GM12878 (cell line): ENCODE measurements around the gene INKA1. TPM values are rescaled to one million over a fixed set of nuclear protein-coding genes. Genes with fewer than 3 reads are reported as not detected.

ENCODE experiments used
- ATAC-seq: fragments of 200-7000 bp; cut with Tn5 transposase; 3 replicates; pipeline ENCODE4 v1.9.1; 2020; ENCODE audit warnings: mild to moderate bottlenecking, moderate library complexity
- BruUV-seq: library from RNA; stranded (reverse); fragments of 400-500 nt; replicated peaks from 2 replicates; lab custom pipeline; 2021; lab: Mats Ljungman, UMichigan
- CTCF ChIA-PET: fragments of 300-600 bp; sonication (Branson Sonifier 250); formaldehyde crosslinking; extraction: SDS; loops from one replicate; lab custom pipeline; 2021; ENCODE audit warnings: inconsistent platforms; lab: Yijun Ruan, JAX
- POLR2A ChIA-PET: fragments of 350-600 bp; formaldehyde crosslinking; extraction: SDS; loops from one replicate; lab custom pipeline; 2021; ENCODE audit warnings: inconsistent platforms; lab: Charles Lee
- RAD21 ChIA-PET: fragments of 300-600 bp; sonication (Branson Sonifier 250); formaldehyde crosslinking; loops from one replicate; lab custom pipeline; 2023; ENCODE audit warnings: antibody characterized with exemption; ENCODE audit not compliant: unreplicated experiment; lab: Charles Lee
- SMC1A ChIA-PET: fragments of 300-600 bp; sonication (Branson Sonifier 250); formaldehyde crosslinking; loops from one replicate; lab custom pipeline; 2023; ENCODE audit not compliant: unreplicated experiment, uncharacterized antibody; lab: Charles Lee
- DNase-seq: peaks from one replicate; pipeline ENCODE4 v3.0.0-alpha.2; 2011; ENCODE audit warnings: low read depth, low spot score
- FAIRE-seq: peaks from 3 replicates; lab custom pipeline; 2011; peaks lifted over from hg19 to GRCh38; lab: Jason Lieb, UNC
- H2AFZ ChIP-seq: 2 replicates; pipeline ENCODE4 v1.6.0; 2011; ENCODE audit warnings: low read depth, low read length, control low read depth; ENCODE audit not compliant: control insufficient read depth
- H3K27ac ChIP-seq: 2 replicates; pipeline ENCODE4 v1.5.1; 2011; ENCODE audit warnings: control low read depth; ENCODE audit not compliant: control insufficient read depth, insufficient read depth
- H3K27me3 ChIP-seq, 2 experiments: replicated peaks in 1 of 2; 2 replicates each; pipeline versions ENCODE4 v1.6.0 to v1.6.1; 2011; ENCODE audit warnings: low read length in 1 of 2; ENCODE audit not compliant: control insufficient read depth in 2 of 2, insufficient read depth in 2 of 2
- H3K36me3 ChIP-seq, 2 experiments: 2 replicates each; pipeline ENCODE4 v1.5.1; 2011; ENCODE audit warnings: low read length in 1 of 2; ENCODE audit not compliant: control insufficient read depth in 2 of 2, insufficient read depth in 2 of 2
- H3K4me1 ChIP-seq: 2 replicates; pipeline ENCODE4 v1.6.1; 2011; ENCODE audit warnings: mild to moderate bottlenecking, low read length, moderate library complexity, mixed read lengths; ENCODE audit not compliant: control insufficient read depth, insufficient read depth
- H3K4me2 ChIP-seq: 2 replicates; pipeline ENCODE4 v1.6.0; 2011; ENCODE audit warnings: control low read depth; ENCODE audit not compliant: control insufficient read depth, insufficient read depth
- H3K4me3 ChIP-seq: fragments of 200-600 bp; sonication (generic); 2 replicates; pipeline ENCODE4 v1.5.1; 2016
- H3K79me2 ChIP-seq: 2 replicates; pipeline ENCODE4 v1.6.0; 2011; ENCODE audit warnings: low read length; ENCODE audit not compliant: control insufficient read depth, insufficient read depth
- H3K9ac ChIP-seq: 2 replicates; pipeline ENCODE4 v1.8.0; 2011; ENCODE audit warnings: low read length, control low read depth, mixed read lengths; ENCODE audit not compliant: control insufficient read depth, insufficient read depth
- H3K9me3 ChIP-seq: replicated peaks from 3 replicates; pipeline ENCODE4 v1.5.1; 2011; ENCODE audit warnings: mild to moderate bottlenecking, low read length; ENCODE audit not compliant: control insufficient read depth, insufficient read depth
- H4K20me1 ChIP-seq: 2 replicates; pipeline ENCODE4 v1.6.0; 2011; ENCODE audit not compliant: control insufficient read depth, insufficient read depth
- NKRF ChIP-seq: fragments of 450-650 bp; conservative IDR thresholded peaks from 2 replicates; pipeline ENCODE4 v1.6.1; 2017; ENCODE audit warnings: mild to moderate bottlenecking, moderate library complexity
- NR2F1 ChIP-seq: fragments of 450-650 bp; conservative IDR thresholded peaks from 2 replicates; pipeline ENCODE4 v1.6.1; 2017; ENCODE audit warnings: mild to moderate bottlenecking
- TAF1 ChIP-seq: IDR thresholded peaks from 2 replicates; pipeline ENCODE4 v1.6.1; 2011; ENCODE audit warnings: mild to moderate bottlenecking, low read depth, low read length, borderline replicate concordance
- WGBS: methylation state at CpG from one replicate; pipeline ENCODE4 v1.1.6; 2016; ENCODE audit warnings: low lambda C conversion rate; ENCODE audit not compliant: insufficient replicate concordance, insufficient coverage; ENCODE audit errors: missing lambda C conversion rate; 5-methylcytosine and 5-hydroxymethylcytosine counted together
- in situ Hi-C: fragments of 300-500 bp; cut with MboI; formaldehyde crosslinking; loops from 9 replicates; pipeline ENCODE4 v1.14.3; 2018; ENCODE audit warnings: mixed read lengths
- intact Hi-C: fragments of 100-400 bp; cut with micrococcal nuclease; formaldehyde crosslinking; loops from one replicate; pipeline ENCODE4 v1.14.2; 2022; ENCODE audit not compliant: unreplicated experiment
- polyA plus RNA-seq, 11 experiments: library from polyadenylated mRNA; depleted of rRNA in 4 of 11; unstranded in 6 of 11; stranded (reverse) in 5 of 11; fragments of >200 nt; fragmentation: Nextera tagmentation in 4 of 11; fragmentation: Illumina TruSeq in 1 of 11; extraction: Ambion mirVana in 4 of 11; extraction: Trizol in 1 of 11; gene quantifications; 1 replicate in 1 of 11; 2 replicates in 10 of 11; pipeline versions ENCODE4 v1.2.1 to v1.2.3, GENCODE V29; 2011 to 2016; ENCODE audit warnings: inconsistent platforms in 2 of 11, missing spikeins in 2 of 11, low read depth in 1 of 11
- total RNA-seq, 4 experiments: library from RNA; depleted of rRNA in 3 of 4; stranded (reverse); fragments of >200 nt in 3 of 4; fragmentation: Illumina TruSeq in 1 of 4; extraction: Trizol in 1 of 4; gene quantifications; 2 replicates each; pipeline versions ENCODE4 v1.2.1 to v1.2.3, GENCODE V29; 2013 to 2021

The INKA1 gene
- total and polyA plus RNA-seq, 10 of the 15 experiments (the other 5 are each of a cell fraction or from before 2014, with no cell fraction given): 0.32 to 10.5 (median 4.9) TPM

GRCh38 chr3:49790626-49791411 is 12.2 kb upstream of the INKA1 start (continued):
- no peak for TF ChIP-seq NKRF

- CTCF ChIA-PET: no interaction called here
- DNase-seq: no peak
Observed at GRCh38 chr3:49791571-49791970, 11.5 kb upstream of the INKA1 start.

More at GRCh38 chr3:49791571-49791970, 11.5 kb upstream of the INKA1 start:
- no peak overlapping the region for H2AFZ ChIP-seq
- H3K27ac ChIP-seq: no peak overlapping the region
- intact Hi-C loops (no loop called here), in situ Hi-C loops (no loop called here)
- TF ChIP-seq NR2F1: no peak
- no peak for TF ChIP-seq TAF1
- H3K36me3 ChIP-seq: no peaks in the 10 kb centered on the region
- BruUV-seq: no TSS peak
- H3K9me3 ChIP-seq: no peaks in the 10 kb centered on the region
- H3K27me3 ChIP-seq: no peaks in the 10 kb centered on the region
- H3K4me2 ChIP-seq: no peak overlapping the region
- FAIRE-seq: no peak
- no peak overlapping the region for H3K4me3 ChIP-seq
- ATAC-seq: no peak
- ChIA-PET RAD21 (no interaction called here), POLR2A (no interaction called here), SMC1A (no interaction called here)
- no peak overlapping the region for H3K9ac ChIP-seq
- H4K20me1 ChIP-seq: no peaks in the 10 kb centered on the region
- H3K79me2 ChIP-seq: no peaks in the 10 kb centered on the region
- peaks cover 5% of the 10 kb centered on the region for H3K4me1 ChIP-seq
- 41% methylated on average over 4 of the region's 4 CpGs for WGBS
